Coronary artery (tissue), 2 donors: ENCODE measurements around the gene DTD1.

Experiments
- DNase-seq: peaks from one replicate; pipeline ENCODE4 v3.0.0-alpha.2; 2017; ENCODE audit warnings: low spot score
- H3K27ac ChIP-seq, 2 donors: fragments of 200-600 bp; sonication (generic); one replicate each; pipeline ENCODE4 v1.5.1; 2016 to 2019
- H3K4me3 ChIP-seq: fragments of 200-600 bp; sonication (generic); 2 replicates; pipeline ENCODE4 v1.5.1; 2016; ENCODE audit warnings: mild to moderate bottlenecking, moderate library complexity
- TF ChIP-seq, protein P1 (sequence below): fragments of 200-600 bp; sonication (generic); IDR thresholded peaks from one replicate; pipeline ENCODE4 v1.5.1; 2019; ENCODE audit warnings: antibody characterized with exemption

The DTD1 gene

DNA sequence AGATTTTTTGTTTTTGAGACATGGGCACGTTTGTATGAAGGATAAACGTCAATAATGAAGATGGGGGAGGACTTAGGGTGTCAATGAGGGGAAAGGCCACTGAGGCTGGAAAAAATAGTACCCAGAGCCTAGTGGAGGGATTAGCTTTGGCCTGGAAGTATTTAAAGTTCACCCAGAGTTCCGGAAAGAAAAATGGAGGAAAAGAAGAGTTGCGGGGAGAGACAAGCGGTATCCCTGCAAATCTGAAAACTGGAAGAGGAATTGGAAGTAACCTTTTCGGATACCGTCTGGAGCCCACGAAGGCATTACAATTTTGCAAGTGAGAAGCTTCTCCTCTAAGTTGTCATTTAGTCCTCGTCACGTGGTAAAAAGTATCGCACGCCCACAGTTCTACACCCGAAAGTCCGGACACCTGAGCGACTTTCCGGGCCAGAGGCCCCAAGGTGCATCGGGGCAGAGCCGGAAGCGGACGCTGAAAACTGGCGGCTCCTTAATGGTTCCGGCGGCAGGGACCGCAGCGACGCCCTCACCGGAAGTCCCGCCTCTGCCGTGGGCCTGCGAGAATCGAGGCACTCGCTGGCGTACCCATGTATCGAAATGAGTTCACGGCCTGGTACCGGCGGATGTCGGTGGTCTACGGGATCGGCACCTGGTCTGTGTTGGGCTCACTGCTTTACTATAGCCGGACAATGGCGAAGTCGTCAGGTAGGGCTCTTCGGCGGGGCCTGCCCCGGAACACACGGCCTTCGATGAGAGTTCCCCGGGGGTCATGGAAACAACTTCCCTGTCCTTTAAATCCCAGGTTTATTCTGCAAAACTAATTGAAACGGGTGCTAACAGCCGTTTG is 20.7 kb upstream of the DTD1 start, which contains the start of gene SMIM26:
Gene SMIM26 (plus strand): TSS at position 541 of the 847 bp plus-strand sequence. CDS start 47 bp downstream, at position 588.
- Histone ChIP-seq H3K27ac (peak within 1 kb of the TSS; percentile 68 to 95), H3K4me3 (peak within 1 kb of the TSS; percentile 90)
- DNase-seq = peak; percentile 94

DNA sequence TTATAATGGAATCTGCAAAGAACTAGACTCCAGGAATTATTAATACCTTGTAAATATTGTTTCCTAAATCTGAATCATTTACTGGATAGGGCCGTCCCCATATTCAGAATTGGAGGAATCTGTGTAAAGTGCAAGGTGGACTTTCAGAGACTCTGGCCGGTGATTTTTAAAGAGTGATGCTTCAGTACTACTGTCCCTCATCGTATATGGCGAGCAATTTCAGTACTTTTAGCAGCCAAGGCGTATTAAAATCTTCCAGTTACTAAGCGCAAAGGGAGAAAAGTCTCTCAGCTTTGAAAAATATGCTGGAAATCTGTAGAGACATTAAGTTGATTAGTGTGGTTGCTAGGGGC is 20.1 kb upstream of the DTD1 start:
- TF ChIP-seq, protein P1, sequence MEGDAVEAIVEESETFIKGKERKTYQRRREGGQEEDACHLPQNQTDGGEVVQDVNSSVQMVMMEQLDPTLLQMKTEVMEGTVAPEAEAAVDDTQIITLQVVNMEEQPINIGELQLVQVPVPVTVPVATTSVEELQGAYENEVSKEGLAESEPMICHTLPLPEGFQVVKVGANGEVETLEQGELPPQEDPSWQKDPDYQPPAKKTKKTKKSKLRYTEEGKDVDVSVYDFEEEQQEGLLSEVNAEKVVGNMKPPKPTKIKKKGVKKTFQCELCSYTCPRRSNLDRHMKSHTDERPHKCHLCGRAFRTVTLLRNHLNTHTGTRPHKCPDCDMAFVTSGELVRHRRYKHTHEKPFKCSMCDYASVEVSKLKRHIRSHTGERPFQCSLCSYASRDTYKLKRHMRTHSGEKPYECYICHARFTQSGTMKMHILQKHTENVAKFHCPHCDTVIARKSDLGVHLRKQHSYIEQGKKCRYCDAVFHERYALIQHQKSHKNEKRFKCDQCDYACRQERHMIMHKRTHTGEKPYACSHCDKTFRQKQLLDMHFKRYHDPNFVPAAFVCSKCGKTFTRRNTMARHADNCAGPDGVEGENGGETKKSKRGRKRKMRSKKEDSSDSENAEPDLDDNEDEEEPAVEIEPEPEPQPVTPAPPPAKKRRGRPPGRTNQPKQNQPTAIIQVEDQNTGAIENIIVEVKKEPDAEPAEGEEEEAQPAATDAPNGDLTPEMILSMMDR = no peak
- Histone ChIP-seq H3K4me3 (peak overlapping the region; percentile 90), H3K27ac (peak overlapping the region; percentile 68 to 95)
- no peak for DNase-seq

More for the DNA sequence above, 20.7 kb upstream of the DTD1 start, which contains the start of gene SMIM26:
- TF ChIP-seq, protein P1 = no peak

DNA sequence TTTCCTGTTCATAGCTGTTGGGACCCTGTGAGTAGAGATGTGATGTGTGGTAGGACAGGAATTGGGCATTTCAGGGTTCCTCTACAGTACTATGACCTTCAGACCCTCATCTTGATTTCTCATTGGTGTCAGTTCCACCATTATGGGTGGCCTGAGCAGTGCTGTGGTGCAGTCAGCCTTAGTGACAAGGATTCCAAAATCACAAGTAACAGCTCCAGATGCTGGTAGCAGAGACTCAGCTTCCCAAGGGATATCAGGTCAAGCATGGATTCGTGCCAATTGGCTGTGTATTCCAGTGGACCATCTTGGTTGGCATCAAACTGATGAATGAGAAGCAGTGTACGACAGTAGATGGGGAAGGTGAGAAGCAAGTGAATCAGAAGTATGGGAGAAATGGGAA is 16.8 kb upstream of the DTD1 start:
- Histone ChIP-seq H3K27ac (peak overlapping the region in 1 of 2 donors; percentile 35), H3K4me3 (no peak overlapping the region)
- DNase-seq = no peak
- TF ChIP-seq, protein P1 = no peak

DNA sequence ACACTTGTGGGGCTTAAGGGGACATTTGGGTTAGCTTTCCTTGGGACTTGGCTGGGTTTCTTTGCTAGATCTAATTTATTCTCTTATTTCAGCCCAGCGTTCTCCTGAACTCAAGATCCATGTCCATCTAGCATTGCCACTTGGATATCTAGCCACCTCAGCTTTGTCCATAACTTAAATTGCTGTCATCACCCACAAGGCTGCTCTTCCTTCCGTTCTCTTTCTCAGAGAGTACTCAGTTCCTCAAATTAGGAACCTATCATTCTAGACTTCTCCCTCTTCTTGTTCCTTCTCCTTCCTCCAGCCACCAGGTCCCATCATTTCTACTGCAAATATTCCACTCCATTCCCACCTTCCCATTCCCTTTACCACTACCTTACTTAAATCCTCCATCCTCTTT is 16.3 kb upstream of the DTD1 start:
- peak overlapping the region in 1 of 2 donors; percentile 35 for H3K27ac ChIP-seq

DNA sequence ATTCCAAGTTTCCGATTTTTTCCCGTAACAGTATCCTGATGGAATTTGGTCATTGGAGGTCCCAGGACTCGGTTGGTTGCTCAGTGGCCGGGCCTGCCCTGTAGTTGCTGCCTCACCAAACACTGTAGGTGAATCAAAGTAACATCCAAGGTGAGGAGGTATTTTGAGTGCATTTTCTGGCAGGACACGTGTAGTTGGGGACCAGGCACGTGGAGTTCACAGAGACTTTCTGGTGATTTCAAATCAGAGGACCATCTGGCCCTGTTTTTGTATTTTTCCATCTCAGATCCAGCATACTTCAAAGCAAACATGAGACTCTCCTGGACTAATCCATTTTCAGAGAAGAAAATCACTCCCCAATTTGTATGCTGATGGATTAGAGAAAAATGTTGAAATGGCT is 9.9 kb upstream of the DTD1 start:
- TF ChIP-seq, protein P1 = no peak
- H3K27ac ChIP-seq = no peak overlapping the region
- no peak for DNase-seq
- H3K4me3 ChIP-seq = no peak overlapping the region

More for the DNA sequence above, 16.3 kb upstream of the DTD1 start:
- TF ChIP-seq, protein P1 = no peak
- no peak overlapping the region for H3K4me3 ChIP-seq
- DNase-seq = no peak

DNA sequence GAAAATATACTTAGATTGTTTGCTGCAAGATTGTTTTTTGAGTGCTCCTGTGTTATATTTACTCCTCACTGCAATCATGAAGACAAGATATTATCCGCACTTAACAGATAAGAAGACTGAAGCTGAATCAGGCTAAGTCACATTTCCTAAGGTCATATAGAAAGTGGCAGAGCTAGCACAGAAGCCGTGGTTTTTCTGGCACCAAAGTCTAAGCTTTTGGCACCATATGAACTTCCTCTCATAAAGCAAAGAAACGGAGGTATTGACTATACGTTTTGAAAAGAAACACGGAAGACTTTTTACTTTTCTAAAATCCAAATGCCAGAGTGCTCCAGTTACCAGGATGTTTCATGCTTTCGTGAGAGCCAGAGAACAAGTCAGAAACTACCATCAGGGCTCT is 9.3 kb upstream of the DTD1 start:
- Histone ChIP-seq H3K4me3 (no peak overlapping the region), H3K27ac (no peak overlapping the region)
- TF ChIP-seq, protein P1 = no peak

DNA sequence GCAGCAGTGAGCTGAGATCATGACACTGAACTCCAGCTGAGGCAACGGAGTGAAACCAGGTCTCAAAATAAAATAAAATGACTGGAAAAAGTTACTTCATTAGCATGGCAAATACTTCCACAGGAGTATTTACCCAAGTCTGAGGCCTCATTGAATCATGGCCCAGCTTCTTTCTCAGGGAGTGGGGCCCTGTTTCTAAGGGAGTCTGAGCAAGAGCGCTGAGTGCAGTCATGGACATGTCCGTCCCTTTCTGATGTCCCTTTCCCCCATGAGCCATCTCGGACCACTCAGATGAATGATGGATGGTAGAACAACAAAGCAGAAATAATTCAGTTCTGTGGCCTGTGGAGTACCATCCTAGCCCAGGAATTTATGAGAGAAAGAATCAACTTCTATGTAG is 7.8 kb upstream of the DTD1 start:
- no peak overlapping the region for H3K27ac ChIP-seq
- no peak for DNase-seq
- TF ChIP-seq, protein P1 = no peak
- H3K4me3 ChIP-seq = no peak overlapping the region

More for the DNA sequence above, 9.3 kb upstream of the DTD1 start:
- DNase-seq = no peak
